GM15510 (cell line): Measurements from ENCODE around the gene FGF2.

Source experiments
- POLR2A ChIP-seq: IDR thresholded peaks from 3 replicates; pipeline ENCODE4 v1.6.1; 2011; ENCODE audit warnings: borderline replicate concordance; ENCODE audit not compliant: insufficient read length; ENCODE audit errors: extremely low read depth

FGF2 gene

DNA sequence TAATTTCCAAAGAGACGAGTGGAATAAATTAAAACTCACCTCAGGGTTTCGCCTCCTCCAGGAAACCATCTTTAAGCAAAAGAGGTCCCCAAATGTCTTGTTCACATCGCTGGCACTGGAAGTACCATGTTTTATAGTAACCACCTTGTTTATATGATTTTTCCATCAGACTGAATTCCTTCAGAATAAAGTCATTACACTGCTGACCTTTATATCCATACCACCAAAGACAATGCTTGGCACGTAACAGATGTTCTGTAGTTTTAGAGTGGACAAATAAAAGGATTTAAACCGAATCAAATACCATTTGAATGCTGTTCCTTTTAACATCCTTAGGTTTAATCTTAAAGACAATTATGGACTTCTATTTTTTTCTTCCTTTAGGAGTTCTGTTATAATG is 91.1 kb downstream of the FGF2 start:
- TF ChIP-seq POLR2A, result no peak

DNA sequence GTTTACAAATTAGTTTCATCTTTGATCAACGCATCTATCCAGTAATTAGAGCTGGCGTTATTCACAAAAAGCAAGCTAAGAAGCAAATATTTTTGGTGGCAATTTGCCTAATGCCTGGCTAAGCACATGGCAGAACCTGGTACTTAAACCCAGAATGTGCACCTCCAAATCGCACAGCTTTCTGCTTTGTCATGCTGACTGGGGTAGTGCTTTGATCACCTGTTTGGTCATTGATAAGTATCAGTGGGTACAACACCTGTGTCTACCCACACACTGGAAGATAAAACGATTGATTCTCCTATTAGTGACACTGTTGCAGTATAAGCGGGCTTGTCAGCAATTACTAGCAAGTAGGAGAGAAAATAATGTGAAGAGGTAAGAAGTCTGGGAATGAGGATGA is 93.8 kb downstream of the FGF2 start:
- no peak for TF ChIP-seq POLR2A

DNA sequence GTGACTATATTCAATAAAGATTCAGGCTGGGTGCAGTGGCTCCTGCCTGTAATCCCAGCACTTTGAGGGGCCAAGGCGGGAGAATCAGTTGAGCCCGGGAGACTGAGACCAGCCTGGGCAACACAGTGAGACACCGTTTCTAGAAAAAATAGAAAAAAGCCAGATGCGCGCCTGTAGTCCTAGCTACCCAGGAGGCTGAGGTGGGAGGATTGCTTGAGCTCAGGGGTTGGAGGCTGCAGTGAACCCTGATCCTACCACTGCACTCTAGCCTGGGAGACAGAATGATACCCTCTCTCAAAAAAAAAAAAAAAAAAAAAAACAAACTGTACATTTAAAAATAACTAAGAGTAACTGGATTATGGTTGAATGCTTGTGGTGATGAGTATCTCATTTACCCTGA is 94.7 kb downstream of the FGF2 start:
- TF ChIP-seq POLR2A, result no peak

DNA sequence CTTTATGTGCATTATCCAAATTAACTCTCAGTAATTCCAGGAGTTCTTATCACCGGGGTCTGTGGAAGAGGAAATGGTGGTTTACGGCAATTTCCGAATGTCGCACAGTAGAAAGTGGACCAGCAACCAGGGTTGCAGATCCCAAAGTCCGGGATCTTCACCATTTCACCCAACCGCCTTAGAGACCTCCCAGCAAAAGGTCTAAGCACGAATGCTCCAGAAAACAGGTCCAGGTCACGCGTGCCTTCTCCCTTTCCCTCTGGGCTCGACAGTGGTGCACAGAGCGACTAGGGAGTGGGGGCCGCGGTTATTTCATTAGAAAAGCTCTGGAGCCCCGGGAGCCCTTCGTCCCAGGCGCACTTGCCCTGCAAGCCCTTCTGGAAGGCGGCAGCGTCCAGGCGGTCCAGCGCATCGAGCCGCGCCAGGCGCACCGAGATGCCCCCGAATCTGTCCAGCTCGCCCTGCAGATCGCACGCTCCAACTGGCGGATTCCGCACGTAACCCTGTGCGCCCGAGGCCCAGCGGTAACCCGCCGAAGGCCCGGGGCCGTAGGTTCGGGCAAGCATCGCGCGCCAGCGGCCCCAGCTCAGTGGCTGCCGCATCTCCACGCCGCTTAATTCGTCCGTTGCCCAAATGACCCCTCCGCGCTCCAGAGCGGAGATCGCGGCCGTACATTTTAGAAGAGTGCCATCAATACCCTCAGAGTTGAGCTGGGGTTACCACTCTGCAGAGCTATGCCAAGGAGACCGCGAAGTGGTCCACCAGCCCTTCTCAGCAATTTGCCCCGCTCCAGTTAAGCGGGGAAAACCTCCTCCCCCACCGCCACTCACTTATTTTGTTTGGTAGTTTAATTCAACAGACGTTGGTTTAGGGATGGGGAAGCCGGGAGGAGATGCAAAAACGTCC is 95.6 kb downstream of the FGF2 start, which contains the start of gene NUDT6:
Gene NUDT6, minus strand, starts transcription at position 627 of the 906 bp plus-strand sequence. Its CDS starts 25 bp downstream, at position 602.
- peak; percentile 52 for TF ChIP-seq POLR2A

DNA sequence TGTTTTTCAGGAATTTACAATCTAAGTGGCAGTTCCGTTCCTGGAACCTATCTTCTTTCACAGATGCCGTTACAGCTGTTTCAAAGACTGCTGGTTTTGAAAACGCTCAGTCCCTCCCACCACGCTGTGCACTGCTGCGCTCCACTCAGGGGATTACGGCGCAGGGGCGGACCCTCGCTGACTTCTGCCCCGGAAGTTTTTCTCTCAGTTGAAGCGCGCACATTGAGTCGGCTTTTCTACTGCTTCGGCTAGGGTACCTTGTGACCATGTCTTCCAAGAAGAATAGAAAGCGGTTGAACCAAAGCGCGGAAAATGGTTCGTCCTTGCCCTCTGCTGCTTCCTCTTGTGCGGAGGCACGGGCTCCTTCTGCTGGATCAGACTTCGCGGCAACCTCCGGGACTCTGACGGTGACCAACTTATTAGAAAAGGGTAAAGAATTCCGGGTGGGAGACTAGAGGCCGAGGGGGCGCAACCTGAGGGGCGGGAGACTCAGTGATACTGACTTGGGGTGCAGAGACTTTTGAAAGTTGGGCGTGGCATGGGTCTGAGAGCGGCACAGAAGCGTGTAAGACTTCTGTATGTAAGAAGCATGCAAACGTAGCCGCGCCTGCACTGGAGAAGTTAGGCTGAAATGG is 96.4 kb downstream of the FGF2 start:
- peak; percentile 49 for TF ChIP-seq POLR2A

DNA sequence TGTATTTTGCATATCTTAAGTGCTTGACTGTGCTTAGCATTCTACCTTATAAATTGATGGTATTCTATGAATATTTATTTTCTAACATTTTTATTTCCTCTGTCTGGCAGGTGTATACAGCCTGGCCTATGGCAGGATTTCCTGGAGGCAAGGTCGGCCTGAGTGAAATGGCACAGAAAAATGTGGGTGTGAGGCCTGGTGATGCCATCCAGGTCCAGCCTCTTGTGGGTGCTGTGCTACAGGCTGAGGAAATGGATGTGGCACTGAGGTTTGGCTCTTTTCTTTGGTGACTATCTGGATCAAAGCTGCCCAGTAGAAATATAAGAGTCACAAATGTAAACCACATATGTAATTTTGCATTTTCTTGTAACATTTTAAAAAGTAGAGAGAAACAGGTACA is 102.3 kb downstream of the FGF2 start:
- no peak for TF ChIP-seq POLR2A

DNA sequence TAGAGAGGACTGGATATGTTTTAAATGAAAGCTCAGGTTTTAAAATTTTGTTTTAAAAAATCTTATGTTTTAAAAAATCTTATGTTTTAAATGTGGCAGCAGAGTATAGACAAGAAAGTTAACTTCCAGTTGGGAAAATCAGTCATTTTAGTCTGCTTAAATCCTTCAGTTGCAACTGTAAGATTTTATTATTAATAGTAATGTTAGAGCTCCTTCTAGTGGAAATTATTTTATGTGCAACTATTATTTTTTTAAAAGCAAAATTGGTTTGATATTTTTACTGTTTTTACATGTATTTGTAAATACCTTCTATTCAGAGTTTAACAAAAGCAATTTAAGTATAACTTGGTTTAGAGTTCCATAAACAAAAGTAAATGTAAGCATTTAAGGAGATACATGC is 104.2 kb downstream of the FGF2 start:
- no peak for TF ChIP-seq POLR2A

DNA sequence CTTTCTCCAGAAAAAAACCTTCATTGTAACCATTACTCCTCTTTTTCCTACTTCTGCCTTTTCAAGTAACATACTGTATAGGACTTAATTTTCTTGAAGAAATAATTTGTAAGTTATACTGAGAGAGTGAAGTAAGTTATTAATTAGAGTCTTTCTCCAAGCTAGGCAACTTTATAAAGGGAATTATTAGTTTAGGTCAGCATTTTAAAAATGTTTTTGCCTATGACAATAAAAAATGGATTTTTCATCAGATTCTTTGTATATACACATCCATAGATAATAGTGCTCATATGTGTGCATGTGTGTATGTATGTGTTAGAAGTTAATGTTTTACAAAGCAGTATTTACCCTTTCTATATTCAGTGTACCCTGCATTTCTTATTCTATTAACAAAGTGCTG is 106.1 kb downstream of the FGF2 start:
- no peak for TF ChIP-seq POLR2A

DNA sequence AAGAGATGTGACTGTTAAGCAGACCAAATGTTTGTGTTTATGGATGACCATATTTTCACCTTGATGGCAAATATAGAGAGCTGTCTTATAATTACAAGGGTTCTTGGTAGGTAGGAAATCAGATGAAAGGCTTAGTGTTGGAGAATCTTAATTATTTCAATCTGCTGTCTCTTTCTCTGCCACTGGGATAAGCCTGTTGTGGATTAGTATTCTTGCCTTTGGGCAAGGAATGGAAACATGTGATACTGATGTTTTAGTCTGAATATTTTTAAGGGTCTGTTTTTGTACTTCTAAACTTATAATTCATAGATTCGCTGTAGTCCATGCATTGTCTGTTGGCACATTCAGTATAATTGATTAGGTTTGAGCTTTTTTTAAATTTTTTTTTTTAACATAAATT is 119.5 kb downstream of the FGF2 start:
- TF ChIP-seq POLR2A, result no peak
